Measurements from ENCODE around the gene FES.

DNA sequence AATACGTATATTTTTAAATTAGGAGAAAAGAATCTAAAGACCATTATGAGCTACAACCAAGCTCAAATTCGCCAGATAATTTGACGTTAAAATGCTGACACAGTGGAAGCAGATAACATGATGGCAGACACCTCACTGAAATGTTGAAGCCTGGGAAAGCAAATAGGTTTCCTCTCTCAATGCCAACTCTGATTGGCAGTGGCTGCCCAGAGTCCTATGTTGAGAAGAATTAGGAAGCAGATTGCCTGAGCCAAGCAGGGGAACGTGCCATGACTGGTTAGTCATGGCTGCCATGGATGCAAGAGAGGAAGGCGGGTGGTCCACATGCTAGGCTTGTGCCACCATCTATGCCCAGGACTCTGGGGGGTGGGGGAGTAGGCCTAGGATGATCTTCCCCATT is 54.0 kb downstream of the FES start:
- no peak for TF ChIP-seq POLR2AphosphoS5 (IDR thresholded peaks at IDR 0.05)
- TF ChIP-seq, protein P1, sequence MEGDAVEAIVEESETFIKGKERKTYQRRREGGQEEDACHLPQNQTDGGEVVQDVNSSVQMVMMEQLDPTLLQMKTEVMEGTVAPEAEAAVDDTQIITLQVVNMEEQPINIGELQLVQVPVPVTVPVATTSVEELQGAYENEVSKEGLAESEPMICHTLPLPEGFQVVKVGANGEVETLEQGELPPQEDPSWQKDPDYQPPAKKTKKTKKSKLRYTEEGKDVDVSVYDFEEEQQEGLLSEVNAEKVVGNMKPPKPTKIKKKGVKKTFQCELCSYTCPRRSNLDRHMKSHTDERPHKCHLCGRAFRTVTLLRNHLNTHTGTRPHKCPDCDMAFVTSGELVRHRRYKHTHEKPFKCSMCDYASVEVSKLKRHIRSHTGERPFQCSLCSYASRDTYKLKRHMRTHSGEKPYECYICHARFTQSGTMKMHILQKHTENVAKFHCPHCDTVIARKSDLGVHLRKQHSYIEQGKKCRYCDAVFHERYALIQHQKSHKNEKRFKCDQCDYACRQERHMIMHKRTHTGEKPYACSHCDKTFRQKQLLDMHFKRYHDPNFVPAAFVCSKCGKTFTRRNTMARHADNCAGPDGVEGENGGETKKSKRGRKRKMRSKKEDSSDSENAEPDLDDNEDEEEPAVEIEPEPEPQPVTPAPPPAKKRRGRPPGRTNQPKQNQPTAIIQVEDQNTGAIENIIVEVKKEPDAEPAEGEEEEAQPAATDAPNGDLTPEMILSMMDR (IDR thresholded peaks at IDR 0.05), result no peak
- TF ChIP-seq POLR2A (IDR thresholded peaks at IDR 0.05), result no peak
